GM04504 (cell line): ENCODE measurements around the gene MPPED2.

ENCODE experiments used
- DNase-seq: peaks from one replicate; pipeline ENCODE4 v3.0.0-alpha.2; 2012; ENCODE audit warnings: low read depth

MPPED2 gene

DNA sequence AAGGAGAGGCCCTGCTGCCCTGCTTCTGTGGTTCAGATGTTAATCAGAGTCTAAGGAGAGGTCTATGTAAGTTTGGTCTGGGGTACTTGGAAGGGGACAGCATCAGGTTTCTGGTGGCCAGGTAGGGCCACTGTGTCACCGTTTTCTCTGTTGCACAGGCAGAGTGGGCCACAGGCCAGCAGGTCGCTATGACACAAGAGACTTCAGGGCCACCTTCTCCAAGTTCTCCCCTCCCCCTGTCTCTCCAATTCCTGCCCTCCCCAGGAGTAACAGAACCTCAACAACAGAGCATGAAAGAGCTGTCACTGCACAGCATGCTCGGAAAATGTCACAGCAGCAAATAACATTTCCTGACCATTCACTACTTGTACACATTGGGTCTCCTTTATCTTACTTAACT lies 58.6 kb downstream of the MPPED2 start:
- no peak for DNase-seq

DNA sequence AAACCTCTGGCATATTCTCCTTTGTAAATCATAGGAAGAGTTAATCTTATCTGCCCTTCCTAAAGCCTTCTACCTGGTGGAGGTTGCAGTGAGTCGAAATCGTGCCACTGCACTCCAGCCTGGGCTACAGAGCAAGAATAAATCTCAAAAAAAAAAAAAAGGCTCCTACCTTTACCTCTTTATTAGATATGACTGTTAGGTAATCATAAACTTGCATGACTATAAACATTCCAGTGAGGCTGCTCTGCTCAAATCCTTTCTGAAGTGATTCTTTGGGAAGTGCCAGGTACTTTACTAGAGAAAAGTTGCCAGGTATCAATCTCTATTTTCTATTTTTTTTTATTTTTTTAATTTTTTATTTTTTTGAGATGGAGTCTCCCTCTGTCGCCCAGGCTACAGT lies 59.6 kb downstream of the MPPED2 start:
- DNase-seq = no peak

DNA sequence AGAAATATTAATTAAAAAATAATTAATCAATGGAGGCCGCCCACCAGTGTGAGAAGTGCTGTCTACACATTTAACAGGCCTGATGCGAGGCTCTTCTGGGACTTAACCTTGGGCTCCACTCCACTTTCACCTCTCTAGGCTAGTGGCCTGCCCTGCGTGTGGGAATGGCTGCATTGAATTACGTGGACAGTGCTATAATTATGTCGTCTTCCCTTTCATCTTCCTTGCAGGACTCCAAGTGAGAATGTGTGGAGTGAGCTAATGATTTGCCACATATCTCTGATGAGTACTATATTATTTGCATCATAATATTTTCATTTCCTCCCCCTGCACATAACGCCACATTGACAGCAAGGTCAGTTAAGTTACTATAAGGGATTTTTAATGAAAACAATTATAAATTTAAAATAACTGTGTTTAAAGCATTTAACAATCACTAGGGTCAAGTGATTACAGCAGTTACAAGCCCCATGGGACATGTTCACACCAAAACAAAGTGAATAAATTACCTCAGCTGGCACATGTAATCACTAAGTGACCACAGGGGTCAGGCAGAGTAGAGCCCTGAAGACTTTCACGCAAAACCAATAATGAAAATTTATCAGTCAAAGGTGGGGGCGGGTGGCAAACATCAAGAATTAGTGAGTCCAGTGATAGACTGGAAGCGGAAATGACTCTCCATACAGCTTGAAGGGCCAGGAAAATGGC lies 63.5 kb downstream of the MPPED2 start:
- no peak for DNase-seq

DNA sequence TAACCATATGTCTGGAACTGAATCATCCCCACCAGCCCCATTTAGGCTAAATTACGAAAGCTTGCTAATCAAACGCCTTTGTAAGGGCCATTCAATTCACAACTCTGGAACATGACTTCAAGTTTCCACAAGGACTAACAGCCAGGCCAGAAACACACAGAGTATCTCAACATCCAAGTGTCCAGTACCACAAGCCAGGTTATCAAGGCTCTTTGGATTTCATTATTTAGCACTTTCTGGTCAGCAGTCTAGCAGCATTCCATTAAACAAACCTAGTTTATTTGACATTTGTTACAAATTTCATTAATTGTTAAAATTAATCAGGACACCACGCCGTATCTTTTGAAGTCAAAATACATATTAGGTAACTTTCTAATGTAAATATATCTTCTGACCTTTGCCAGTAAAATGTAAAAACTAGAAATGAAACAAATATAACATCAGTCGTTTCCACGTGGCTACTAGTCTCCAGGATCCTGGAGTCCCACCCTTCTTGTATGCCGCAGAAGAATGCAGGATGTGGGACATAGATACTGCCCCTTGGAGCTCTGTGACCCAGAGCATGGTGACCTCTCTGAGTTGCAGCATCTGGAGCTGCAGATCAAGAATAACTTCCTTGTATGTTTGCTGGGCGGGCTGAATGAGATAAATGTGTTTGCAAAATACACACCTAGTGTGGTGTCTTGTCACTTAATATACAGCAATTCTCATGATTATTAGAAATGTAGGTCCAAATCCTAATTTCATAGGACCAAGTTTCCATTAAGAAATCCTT lies 64.7 kb downstream of the MPPED2 start:
- no peak for DNase-seq

DNA sequence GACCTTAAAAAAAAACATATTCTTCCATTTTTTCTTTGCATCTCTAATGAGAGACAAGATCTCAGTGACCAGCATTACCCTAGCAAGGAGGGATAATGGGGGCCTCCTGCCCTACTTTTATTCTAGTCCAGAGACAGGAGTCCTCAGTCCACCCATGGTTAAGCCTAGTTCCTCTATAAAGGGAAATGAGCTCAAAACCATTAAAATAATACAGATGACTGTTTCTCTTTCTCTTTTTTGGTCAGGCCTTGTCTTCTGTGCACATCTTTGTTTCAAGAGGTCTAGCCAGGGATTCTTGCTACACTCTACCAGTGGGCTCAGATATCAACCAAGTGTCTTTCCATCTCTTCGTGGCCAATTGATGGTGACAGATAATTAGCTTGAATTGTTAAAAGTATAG lies 73.1 kb downstream of the MPPED2 start:
- DNase-seq = no peak

DNA sequence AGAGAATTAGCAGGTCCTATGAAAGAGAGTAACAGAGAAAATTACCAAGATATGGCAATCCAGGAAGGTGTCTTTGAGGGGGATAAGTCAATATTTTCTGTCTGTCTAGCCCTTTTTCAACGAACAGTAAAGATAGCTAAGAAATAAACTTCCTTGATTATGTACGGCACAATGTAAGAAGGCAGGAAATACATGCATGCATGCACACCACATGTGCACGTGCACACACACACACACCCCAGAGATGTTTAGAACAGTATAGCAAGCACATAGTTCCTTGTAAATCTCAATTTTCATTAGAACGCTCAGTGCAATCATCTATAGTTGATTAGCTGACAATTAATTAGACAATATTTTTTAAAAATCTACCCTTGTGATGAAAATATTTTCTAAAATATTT lies 74.7 kb downstream of the MPPED2 start:
- no peak for DNase-seq

DNA sequence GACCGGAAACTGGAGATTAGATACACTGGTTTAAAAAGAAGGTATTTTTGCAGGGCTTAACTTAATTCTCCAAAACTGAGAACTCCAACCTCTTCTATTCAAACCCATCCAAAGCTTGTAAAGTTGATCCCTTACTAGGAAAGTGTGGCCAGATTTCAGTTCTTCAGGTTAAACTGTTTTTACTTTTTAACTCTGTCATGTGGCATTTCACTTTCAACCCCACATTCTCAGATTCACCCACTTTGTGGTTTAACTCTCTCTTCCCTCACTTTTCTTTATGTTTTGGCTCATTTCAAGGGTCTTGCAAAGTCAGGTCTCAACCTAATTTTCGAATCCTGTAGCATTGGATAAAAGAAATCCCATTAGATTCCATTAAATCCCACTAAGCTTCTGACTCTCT lies 75.4 kb downstream of the MPPED2 start:
- no peak for DNase-seq

DNA sequence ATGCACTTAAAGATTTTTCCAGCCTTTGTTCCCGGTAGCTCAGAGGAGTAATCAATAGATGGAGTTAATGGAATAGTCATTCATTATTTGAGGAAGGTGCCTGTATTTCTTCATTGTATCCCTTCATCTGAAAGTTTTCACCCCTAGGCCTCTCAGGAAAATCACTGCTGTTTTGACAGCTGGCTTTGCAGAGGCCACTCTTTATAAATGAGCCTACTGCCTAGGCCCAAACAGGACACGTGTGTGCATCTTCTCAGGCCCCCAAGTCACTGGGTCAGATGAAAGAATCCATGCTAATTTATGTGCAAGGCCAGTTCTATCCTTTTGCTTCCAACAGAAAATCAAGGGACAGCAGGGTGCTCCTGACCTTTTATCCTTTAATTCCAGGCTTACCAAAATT lies 76.8 kb downstream of the MPPED2 start:
- no peak for DNase-seq

DNA sequence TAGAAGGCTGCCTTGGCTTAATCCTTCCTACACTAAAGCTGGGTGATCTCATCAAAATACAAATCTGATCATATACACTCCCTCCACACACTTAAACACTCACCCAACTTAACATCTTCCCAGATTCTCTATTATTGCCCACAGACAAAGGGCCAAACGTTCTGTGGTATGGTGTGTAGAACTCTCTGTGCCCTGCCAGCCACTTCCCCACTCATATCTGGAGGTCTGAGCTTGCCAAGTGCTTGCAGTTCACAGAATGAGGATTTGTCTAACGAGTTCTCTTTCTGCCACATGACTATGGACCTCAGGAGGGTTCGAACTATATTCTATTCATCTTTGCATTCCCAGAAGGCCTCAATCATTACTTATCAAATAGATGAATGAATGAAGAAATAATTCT lies 77.6 kb downstream of the MPPED2 start:
- no peak for DNase-seq

DNA sequence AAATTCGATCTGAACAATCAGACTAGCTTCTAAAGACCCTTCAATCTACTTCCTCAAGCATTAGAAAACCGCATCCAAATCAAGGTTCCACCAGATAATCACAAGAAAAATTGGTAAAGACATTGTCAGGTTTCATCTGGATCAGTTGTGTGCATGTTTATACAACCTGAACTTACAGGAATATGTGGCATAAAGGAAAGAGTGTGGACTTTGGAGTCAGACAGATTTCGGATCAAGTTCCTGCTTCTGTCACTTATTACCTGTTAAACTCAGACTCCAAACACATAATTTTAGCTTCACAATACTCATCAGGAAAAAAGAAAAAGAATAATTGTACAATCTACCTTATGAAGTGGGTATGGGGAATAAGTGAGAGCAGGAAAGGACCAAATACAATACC lies 80.5 kb downstream of the MPPED2 start:
- DNase-seq = no peak

DNA sequence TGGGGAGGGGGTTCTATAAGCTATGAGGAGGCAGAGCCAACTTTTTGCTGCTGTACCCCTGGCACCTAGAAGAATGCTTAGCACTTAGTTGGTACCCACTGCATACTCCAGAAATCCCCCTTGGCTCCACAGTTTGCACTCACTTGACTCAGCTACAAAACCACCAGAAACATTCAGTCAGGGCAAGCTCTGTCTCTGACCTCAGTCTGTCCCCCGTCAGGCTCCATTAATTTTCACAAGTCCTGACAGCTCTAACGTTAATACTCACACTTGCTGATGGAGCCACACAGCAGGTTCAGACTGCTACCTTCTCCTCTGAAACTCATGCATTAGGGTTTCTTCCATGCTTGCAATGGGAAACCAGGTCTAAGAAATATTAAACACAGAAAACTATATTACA lies 81.7 kb downstream of the MPPED2 start:
- DNase-seq = no peak

DNA sequence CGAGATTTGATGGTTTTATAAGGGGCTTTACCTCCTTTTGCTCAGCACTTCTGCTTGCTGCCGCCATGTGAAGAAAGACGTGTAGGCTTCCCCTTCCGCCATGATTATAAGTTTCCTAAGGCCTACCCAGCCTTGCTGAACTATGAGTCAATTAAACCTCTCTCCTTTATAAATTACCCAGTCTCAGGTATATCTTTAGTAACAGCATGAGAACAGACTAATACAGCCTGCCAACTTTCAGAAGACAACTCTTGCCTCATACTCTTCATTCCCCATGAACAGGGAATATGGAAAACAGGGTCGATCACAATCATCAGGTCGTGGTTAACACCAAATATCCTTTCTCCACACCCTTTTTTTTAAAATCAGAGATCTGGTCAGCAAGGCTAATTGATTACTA lies 83.0 kb downstream of the MPPED2 start:
- no peak for DNase-seq

DNA sequence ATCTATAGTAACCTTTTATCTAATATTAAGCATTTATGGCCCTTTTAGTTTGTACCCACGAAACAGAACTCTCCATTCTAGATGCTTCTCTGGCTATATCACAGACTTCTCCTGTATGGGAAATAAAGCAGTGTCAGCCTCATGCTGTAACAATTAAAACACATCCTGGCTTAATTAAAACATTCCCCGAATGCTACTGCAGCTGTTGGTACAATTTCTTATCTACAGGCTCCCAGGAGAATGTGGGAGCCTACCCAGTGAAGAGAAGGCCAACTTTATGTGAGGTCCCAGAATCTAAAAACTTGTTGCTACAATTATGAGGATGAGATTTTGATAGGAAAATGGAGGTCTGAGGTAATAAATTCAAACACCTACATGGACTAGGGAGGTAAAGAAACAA lies 83.8 kb downstream of the MPPED2 start:
- no peak for DNase-seq

DNA sequence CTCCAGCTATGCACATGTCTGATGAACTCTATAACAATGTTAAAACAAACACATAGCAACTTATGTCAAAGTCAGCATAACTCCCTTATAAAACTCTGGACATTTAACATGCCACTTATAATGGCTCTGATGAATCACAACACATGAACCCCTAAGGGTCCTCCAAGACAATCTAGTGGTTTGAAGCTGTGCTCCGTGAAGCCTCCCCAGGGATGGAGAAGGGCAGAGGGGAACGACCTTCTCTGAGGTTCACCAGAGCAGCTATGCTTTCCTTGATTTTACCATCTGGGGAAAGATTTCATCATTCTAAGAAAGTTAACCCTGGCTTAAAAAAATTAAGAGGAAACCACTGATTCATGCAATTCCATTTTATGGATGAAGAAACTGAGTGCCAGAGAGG lies 84.4 kb downstream of the MPPED2 start:
- no peak for DNase-seq

DNA sequence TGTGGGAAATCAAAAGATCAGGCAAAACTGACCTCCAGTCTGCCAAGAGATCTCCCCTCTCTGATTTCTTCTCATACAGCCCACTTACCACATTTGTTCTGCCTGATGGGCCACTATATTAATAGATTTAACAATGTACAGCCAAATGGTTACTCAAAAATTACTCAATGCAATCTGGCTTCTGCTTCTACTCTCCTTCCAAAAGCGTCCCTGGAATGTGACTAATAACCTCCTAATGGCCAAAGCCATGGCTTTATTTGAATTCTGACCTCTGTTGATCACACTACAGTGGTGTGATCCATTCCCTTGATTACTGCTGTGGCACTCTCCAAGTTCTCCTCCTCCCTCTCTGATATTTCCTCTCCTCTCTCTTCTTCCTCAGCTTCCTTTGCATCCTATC lies 86.2 kb downstream of the MPPED2 start:
- DNase-seq = no peak

DNA sequence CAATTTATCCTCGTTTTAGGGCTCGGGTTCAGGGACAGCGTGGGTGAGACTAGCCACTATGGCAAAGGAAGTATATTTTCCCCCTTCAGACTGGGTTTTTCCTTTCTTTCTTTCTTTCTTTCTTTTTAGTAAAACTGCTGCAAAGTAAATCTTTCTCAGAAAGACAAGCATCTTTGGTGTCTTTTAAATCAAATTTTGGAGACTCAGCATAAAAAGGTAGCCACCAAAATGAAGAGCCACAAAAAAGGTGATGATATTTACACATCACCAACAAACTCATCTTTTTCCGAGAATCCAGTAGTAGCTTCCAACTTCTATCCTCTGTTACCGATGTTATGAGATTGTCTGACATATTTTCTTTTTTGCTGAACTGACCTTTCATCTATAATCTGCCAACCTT lies 88.6 kb downstream of the MPPED2 start:
- DNase-seq = no peak

DNA sequence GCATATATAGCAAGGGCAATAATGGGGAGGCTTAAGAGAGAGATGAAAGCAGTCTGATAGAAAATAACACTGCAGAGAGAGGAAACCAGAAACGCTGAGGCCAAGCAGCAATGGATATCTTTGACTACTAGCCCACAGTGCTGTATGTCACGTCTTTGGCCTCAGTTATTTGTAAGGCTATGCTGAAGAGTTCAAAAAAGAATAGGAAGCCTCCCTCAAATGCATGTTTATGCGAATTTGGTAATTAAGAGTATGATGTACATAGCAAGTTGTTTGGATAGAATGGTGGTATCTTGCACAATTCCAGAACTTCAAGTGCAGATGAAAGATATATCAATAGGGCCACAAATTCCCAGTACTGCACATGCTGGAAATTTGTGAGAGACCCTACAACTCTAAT lies 89.2 kb downstream of the MPPED2 start:
- no peak for DNase-seq

DNA sequence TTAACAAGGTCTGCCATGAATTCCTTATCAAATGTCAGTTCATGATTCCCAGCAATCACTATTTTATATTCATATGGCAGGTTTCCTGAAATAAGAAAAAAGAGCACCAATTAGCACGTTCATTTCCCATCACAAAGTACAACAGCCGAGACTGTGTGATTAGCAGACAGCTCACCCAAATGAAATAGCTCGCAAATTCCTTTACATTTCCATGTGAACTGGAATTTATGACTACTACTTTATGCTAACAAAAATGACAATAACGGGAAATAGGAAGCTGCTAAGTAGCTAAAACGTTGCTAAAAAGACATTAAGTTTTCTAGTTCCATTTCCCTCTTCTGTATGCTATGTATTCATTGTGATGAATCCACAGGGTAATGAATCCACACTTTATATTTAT lies 90.7 kb downstream of the MPPED2 start:
- no peak for DNase-seq

DNA sequence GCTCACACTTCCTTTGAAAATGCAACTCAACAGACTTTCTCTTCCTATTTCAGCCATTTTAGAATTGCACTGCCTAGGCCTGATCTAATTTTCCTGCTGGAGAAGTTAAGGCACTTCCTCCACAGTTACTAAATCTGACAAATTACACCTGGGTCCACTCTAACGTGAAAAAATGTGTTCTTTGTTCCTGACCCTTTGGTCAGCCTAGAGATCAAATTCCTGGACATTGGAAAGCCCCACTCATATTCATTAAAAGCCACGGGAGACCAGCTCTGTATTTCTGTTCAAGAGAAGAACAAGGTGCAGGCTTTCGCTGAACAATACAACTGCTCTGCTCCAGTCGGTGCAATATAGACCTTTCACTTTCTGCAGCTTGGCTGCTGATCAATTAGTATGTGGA lies 96.6 kb downstream of the MPPED2 start:
- no peak for DNase-seq

DNA sequence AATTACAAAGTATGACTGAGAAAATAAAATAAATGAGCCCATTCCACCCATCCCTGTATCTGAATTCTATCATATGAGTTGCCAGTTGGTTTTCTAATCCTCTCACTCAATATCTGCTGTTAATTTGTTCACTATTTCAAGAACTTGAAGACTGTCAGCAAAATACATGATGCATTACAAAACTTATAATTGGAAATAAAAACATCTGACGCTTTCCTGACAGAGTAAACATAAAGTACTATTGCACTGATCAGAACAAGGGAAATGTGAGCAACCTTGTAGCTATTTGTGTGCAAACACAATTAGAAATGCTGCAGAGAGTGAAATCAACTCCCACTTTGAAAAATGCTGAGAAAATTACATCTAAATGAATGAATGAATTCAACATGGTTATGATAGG lies 97.1 kb downstream of the MPPED2 start:
- no peak for DNase-seq

DNA sequence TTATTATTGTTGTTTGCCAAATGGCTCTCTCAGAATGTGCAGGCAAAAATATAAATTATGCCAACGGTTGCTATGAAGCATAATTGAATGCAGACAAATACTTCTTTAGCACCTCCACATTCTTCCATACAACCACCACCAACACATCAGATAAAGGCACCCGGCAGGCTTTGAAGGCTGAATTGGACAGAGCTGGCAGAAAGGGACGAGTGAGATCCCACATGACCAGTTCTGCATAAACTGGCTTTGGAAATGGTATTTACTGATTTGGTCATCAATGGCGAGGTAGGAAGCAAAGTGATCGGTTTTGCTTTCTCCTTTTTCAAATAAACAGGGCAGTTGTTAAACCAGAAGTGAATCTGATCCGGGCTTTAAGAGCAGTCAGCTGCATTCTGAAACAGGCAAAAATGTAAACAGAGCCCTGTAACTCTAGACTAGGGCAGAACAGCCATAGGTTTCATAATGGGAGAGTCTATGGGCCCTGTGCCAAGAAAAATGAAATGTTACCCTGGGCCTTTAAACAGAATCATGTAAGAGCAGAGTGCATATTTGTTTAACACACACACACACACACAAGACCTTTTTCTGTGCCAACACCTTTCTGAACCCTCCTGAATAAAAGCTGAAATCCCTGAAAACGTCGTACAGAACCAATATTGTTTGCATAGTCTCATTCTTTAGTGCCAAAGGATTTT lies 97.7 kb downstream of the MPPED2 start:
- no peak for DNase-seq

DNA sequence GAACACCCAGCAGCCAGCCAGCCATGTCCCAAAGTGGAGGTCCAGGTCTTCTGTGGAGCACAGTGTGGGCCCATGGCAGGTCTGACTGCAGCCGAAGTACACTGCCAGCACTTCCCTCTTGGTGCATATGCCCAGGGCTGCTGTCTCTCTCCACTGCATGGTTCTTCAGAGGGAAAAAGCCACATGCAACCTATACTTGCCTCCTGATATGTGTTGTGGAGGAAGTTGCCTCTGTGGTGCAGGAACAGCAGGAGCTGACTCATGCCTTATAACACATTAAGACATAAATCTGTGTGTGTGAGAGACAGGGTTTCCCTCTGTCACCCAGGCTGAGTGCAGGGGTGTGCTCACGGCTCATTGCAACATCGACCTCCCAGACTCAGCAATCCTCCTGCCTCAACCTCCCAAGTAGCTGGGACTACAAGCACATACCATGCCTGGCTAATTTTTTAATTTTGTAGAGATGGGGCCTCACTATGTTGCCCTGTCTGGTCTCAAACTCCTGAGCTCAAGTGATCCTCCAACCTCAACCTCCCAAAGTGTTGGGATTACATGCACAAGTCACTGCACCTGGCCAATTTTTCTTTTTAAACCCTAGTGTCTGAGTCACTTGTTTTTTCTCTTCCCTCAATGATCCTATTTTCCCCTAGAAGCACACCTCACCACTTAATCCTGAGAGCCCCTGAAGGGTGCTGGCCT lies 98.8 kb downstream of the MPPED2 start:
- DNase-seq = no peak

DNA sequence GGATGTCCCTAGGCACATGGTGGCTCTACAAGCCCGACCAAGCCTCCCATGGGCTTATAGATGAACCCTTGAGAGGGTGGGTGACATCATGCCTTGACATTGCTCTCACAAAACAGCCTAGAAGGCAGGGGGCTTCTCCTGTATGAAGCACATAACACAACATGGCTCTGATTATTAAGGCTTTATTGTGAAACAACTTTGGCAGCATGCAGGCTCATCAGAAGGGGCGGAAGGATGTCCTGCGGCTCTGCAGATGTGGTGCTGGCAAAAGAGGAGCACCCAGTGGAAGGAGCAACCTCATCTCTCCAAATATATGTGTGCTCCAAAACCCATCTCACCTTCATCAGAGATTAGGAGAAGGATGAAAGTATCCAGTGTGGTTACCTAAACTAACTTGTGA lies 100.4 kb downstream of the MPPED2 start:
- DNase-seq = no peak
